ENCODE data around the gene ADAMTS10.
"Not testable (repeated sequence)": the region's sequence is repeated elsewhere in the genome, so short reads cannot be mapped to it uniquely, and the experiment has no call there.

ADAMTS10 gene

DNA sequence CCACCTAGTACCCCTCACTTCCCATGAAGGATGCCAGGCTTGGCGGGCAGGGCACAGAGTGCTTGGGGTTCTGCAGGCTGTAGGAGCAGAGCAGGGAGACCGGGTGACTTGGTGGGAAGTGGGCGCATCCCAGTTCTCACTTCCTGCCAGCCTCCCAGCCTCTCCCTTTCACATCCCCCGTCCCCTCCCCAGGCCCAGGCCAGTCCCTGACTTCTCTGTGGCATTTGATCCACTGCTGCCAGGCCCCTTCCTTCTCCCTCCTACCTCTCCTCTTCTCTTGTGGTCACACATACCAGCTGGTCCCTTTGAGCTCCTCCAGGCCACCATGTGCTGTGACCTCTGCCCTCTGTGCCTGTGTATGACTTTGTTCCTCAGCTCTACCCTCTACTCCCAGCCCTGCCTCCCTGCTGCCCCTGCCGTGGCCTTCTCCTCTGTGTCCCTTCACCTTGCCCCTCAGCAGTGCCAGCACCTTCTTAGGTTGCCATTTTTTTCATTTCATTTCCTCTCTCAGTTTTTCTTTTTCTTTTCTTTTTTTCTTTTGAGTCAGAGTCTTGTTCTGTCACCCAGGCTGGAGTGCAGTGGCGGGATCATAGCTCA is 52.8 kb downstream of the ADAMTS10 start:
- DNase-seq = no peak

DNA sequence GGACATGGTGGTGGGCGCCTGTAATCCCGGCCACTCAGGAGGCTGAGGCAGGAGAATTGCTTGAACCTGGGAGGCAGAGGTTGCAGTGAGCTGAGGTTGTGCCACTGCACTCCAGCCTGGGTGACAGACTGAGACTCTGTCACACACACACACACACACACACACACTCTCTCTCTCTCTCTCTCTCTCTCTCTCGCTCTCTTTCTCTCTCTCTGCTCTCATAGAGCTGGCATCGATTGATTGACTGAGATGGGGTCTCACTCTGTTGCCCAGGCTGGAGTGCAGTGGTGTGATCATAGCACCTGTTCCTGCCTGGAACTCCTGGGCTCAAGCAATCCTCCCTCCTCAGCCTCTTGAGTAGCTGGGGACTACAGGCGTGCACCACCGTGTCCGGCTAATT is 56.8 kb downstream of the ADAMTS10 start:
- DNase-seq = not testable (repeated sequence)

DNA sequence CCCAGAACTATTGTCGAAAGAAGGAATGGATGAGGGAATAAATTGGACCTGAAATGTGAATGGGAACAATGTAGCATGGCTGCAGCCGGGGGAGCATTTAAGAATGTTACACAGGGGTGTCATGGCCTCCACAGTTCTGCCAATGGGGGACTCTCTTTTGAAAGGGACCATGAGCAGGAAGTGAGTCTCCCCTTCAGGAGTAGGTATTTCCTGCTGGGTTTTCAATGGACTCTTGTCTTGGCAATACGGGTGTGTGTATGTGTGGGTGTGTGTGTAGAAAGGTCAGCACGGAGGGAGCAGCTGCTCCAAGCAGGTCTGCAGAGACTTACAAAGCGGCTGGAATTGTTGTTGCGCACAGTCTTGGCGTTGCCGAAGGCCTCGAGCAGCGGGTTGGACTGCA is 57.7 kb downstream of the ADAMTS10 start:
- DNase-seq = peak; percentile 45

DNA sequence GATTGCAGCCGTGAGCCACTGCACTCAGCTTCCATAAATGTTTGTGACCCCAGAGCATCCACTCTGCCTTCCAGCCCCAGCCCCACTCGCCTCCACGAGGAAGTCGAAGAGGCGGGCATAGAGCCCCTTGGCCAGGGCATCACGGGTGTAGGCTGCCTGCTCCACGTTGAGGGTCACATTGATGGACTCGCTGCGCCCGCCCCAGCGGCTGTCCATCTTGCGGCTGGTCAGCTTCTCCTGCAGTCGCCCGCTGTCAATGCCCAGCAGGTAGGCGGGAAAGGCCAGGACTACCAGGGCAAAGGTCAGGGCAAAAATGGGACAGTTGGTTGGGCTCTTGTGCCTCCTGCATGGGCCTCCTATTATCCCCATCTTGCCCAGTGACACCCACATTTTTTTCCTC is 60.4 kb downstream of the ADAMTS10 start:
- no peak for DNase-seq

DNA sequence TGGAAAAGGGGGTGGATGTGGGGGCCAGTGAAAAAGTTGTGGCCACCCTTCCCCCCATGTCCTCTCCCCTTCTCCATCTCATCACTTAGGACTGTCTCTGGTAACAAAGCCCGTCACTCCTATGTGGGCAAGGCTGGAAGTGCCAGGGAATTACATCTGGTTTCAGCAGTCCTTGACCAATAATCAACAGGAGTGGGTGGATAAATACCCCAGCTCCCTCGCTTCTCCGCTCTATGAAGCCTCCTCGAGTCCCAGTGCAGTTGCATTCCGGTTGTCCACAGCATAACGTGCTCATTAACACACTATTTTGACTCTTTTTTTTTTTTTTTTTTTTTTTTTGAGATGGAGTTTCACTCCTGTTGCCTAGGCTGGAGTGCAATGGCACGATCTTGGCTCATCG is 64.8 kb downstream of the ADAMTS10 start:
- no peak for DNase-seq

DNA sequence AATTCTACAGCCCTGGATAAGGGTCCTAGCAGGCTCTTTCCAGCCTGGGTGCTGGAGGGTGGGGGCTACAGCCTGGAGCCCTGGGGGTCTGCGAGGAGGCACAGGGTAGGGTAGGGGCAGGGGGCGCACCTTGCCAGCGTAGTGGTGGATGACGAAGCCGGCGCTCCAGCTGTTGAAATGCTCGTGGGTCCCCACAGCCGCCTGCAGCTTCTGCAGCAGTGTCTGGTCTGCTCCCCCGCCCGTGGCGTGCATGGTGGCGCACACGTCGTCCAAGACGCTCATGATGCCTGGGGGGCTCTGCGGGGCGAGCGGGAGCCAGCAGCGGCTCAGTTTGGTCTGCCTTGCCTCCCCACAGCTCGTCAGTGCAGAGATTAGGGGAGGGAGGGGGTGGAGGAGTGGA is 66.3 kb downstream of the ADAMTS10 start:
- no peak for DNase-seq

DNA sequence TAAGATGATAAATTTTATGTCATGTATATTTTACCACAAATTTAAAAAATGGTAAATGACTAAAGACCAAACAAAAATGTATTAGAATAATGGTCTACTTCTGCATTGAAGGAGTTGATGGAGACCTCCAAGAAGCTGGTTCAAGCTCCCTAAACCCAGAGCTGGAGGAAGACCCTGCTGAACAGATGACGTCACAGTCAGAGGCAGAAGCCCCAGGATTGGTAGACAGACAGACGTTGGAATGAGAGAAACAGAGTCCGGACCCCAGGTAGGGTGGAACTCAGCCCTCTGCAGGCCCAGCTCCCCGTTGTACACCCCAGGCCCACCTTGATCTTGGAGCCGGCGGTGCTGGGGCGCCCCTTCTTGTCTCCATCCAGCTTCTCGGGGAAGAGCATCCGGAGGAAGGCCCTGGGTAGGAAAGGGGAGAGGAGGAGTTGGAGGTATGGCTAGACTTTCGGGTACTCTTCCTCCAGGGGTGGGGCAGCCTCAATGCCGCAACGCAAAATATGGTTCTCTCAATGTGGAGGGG is 70.8 kb downstream of the ADAMTS10 start:
- no peak for DNase-seq

DNA sequence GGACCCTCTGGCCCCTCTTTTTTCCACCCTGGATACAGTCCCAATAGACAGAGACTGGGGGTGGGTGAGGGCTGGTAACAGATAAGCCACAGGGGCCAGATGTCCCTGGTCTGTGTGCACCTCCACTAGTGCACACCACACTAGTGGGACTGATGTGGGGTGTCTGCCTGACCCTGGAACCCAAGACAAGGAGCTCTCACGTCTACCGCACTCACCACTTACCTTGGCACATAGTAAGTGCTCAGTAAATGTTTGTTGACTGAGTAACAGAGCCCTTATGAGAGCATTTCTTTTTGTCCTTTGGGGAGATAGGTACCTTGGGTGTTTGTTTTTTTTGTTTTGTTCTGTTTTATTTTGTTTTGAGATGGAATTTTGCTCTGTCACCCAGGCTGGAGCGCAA is 73.4 kb downstream of the ADAMTS10 start:
- DNase-seq = no peak

DNA sequence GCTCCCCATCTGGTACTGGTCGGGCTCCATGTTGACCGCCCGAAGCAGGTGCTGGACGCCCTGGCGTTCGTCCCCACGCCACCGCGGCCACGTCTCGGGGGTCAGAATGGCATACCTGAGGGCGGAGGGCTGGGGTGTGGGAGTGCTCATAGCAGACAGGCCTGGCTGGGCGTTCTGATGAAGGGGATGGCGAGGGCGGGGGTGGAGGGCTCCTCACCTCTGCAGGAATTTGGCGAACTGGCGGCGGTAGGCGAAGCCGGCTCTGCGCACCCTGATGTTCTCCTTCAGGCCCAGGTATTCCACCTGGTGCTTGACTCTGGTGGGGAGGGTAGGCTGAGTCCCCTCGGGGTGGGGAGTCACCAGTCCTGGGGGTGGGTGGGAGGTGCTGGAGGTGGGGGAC is 74.2 kb downstream of the ADAMTS10 start:
- no peak for DNase-seq

DNA sequence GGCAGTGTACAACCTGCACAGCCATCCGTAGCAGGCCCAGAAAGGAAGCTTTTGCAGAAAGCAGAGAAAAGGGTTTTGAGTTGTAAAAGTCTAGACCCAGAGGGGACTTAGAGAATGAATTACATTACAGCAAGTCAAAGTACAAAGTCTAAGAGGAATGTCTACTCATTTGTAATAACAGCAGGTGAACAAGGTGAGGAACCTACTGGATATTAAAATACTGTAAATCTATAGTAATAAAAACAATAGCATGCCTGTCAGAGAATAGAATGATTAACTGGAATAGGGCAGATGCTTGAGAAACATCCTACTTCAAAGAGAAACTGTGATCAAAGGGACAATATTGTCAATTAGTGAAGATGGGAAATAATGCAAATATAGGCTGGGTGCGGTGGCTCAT is 78.3 kb downstream of the ADAMTS10 start:
- no peak for DNase-seq

DNA sequence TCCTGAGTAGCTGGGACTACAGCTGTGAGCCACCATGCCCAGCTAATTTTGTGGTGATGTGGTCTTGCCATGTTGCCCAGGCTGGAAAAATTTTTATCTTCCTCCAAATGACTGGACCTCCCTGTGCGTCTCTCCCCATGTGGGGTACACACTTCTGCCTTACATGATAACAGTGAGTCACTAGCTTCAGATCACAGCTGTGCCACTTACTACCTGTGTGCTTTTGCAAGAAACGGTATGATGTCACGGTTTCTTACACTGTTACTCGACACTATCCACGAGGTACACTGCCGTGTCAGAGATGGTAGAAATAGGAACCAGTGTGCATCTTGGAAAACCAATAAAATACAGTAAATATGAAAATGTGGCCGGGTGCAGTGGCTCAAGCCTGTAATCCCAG is 79.0 kb downstream of the ADAMTS10 start:
- DNase-seq = no peak
